GM06990 (cell line): ENCODE data around the gene F11R.

ENCODE experiments used
- DNase-seq: peaks from one replicate; pipeline ENCODE4 v3.0.0-alpha.2; 2011; ENCODE audit not compliant: insufficient read length; ENCODE audit errors: extremely low read depth
- H3K27me3 ChIP-seq: replicated peaks from 2 replicates; pipeline ENCODE4 v1.6.0; 2011; ENCODE audit warnings: low read length; ENCODE audit not compliant: control insufficient read depth, insufficient read depth
- H3K36me3 ChIP-seq: 2 replicates; pipeline ENCODE4 v1.5.1; 2011; ENCODE audit warnings: low read length; ENCODE audit not compliant: control insufficient read depth, insufficient read depth
- H3K4me3 ChIP-seq: replicated peaks from 2 replicates; pipeline ENCODE4 v1.5.1; 2011; ENCODE audit warnings: low read depth, mild to moderate bottlenecking, control low read depth, low read length
- TF ChIP-seq, protein P1 (sequence below): IDR thresholded peaks from 2 replicates; pipeline ENCODE4 v1.5.1; 2011; ENCODE audit warnings: low read length, control low read depth, mild to moderate bottlenecking, inconsistent platforms; ENCODE audit not compliant: insufficient read depth, poor library complexity, severe bottlenecking

F11R gene

DNA sequence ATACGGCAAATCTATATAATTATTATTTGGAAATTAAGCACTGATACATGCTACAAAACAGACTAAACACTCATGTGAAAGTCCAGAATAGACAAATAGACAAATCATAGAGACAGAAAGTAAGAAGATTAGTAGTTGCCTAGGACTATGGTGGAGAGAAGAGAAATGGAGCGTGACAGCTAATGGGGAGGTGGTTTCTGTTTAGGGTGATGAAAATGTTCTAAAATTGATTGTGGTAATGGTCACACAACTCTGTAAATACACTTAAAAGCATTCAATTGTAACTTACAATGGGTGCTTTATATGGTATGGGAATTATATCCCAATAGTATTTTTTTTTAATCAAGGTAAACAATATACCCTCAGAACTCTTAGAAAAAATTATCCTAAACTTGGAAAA, 45.9 kb downstream of the F11R start:
- no peak for DNase-seq
- Histone ChIP-seq H3K27me3 (no peaks in the 10 kb centered on the region), H3K36me3 (no peaks in the 10 kb centered on the region), H3K4me3 (no peak overlapping the region)
- TF ChIP-seq, protein P1, sequence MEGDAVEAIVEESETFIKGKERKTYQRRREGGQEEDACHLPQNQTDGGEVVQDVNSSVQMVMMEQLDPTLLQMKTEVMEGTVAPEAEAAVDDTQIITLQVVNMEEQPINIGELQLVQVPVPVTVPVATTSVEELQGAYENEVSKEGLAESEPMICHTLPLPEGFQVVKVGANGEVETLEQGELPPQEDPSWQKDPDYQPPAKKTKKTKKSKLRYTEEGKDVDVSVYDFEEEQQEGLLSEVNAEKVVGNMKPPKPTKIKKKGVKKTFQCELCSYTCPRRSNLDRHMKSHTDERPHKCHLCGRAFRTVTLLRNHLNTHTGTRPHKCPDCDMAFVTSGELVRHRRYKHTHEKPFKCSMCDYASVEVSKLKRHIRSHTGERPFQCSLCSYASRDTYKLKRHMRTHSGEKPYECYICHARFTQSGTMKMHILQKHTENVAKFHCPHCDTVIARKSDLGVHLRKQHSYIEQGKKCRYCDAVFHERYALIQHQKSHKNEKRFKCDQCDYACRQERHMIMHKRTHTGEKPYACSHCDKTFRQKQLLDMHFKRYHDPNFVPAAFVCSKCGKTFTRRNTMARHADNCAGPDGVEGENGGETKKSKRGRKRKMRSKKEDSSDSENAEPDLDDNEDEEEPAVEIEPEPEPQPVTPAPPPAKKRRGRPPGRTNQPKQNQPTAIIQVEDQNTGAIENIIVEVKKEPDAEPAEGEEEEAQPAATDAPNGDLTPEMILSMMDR, result no peak

DNA sequence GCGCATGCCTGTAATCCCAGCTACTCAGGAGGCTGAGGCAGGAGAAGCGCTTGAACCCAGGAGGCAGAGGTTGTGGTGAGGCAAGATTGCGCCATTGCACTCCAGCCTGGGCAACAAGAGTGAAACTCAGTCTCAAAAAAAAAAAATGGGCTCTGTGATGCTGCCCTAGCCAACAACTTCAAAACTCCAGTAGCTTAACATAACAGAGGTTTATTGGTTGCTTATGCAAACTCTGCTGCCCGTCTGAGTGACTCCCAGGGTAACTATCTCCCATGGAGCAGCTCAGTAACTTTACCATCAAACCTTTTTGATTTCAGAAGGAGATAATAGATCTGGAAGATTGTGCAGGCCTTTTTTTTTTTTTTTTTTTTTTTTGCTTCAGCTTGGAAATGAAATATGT, 47.5 kb downstream of the F11R start:
- no peak overlapping the region for H3K4me3 ChIP-seq
- no peak for DNase-seq
- TF ChIP-seq, protein P1, result no peak
- H3K27me3 ChIP-seq, result no peaks in the 10 kb centered on the region
- H3K36me3 ChIP-seq, result no peaks in the 10 kb centered on the region

DNA sequence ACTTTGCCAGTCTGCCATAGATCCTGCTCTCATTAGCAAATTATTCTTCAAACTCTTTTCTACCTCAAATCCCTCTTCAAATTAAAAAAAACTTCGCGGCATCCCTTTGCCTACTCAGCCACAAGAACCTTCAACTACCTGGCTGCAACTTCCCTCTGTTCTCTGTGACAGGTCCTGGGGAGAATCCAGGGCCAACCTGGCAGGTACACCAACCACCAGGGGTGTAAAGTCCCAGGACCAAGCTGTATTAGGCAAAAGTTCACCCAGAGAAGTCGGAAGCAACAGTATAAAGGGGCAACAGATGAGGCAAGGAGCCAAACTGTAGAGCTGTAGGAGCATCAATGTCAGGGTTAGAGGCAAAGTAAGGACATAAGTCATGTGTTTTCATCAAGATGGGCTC, 48.0 kb downstream of the F11R start:
- no peak for DNase-seq
- Histone ChIP-seq H3K4me3 (no peak overlapping the region), H3K36me3 (no peaks in the 10 kb centered on the region), H3K27me3 (no peaks in the 10 kb centered on the region)
- TF ChIP-seq, protein P1, result no peak

DNA sequence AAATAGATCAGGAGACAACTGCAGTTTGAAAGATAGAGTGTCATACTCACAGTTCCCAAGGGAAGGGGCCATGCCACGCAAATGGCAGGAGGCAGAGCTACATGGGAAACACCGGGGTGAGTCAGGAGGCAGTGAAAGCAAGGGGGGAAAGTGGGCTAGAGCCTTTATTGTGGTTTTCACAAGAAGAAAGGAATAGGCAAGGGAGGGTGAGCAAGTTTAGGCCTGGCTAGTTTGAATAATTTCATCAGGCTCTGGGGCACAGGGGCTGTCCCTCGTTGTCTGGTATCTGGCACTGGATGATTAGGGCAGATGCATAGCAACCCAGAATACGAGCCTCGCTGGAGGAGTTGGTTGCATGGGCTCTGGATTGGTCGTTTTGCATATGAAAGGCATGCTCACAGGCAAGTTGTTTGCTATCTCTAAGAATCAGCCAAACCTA, 49.3 kb downstream of the F11R start:
- TF ChIP-seq, protein P1, result no peak
- Histone ChIP-seq H3K27me3 (no peaks in the 10 kb centered on the region), H3K36me3 (no peaks in the 10 kb centered on the region), H3K4me3 (no peak overlapping the region)
- no peak for DNase-seq

DNA sequence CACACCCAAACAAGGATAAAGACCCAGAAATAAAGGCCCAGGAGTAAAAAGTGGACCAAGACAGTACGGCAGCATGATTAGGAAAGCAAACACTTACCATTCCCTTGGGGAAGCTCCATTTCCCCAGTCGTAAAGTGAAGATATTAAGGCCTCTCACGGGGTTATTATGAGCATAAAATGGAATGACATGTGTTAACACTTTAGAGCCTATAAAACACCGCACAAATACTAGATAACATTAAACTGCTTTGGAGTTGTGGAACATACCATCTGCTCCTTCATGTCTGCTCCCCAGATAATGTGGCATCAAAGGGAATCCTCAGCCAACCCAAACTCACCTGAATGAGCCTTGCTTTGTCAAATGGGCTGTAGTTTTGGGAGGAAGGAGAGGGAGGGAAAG, 57.4 kb downstream of the F11R start:
- no peak for DNase-seq
- no peaks in the 10 kb centered on the region for H3K36me3 ChIP-seq
- no peak overlapping the region for H3K4me3 ChIP-seq
- TF ChIP-seq, protein P1, result no peak
- no peaks in the 10 kb centered on the region for H3K27me3 ChIP-seq

DNA sequence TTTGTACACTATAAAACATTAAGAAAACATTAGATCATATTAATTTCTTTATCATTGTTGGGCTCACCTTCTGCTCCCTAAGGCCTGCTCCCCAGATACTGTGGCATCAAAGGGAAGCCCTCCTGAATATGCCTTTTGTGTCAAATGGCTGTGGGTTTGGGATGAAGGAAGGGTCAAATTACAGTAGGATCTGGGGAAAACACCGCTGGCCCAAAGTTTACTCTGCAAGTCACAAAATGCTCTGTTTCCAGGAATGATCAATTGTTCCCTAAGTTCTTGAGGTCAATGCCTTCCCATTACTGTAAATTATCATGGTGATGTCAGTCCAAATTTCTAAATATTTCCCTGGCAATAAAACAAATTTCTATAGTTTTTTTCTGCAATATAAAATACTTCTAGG, 59.5 kb downstream of the F11R start:
- Histone ChIP-seq H3K4me3 (no peak overlapping the region), H3K36me3 (no peaks in the 10 kb centered on the region), H3K27me3 (no peaks in the 10 kb centered on the region)
- DNase-seq, result no peak
- TF ChIP-seq, protein P1, result no peak
